ENCODE data around the gene XPR1. TPM values are rescaled to one million over a fixed set of nuclear protein-coding genes. Genes with fewer than 3 reads are reported as not detected.

XPR1 gene
- polyA plus RNA-seq, 1 donor (not counting 4 experiments of a cell fraction or from before 2014, with no cell fraction given), result 40.0 TPM

DNA sequence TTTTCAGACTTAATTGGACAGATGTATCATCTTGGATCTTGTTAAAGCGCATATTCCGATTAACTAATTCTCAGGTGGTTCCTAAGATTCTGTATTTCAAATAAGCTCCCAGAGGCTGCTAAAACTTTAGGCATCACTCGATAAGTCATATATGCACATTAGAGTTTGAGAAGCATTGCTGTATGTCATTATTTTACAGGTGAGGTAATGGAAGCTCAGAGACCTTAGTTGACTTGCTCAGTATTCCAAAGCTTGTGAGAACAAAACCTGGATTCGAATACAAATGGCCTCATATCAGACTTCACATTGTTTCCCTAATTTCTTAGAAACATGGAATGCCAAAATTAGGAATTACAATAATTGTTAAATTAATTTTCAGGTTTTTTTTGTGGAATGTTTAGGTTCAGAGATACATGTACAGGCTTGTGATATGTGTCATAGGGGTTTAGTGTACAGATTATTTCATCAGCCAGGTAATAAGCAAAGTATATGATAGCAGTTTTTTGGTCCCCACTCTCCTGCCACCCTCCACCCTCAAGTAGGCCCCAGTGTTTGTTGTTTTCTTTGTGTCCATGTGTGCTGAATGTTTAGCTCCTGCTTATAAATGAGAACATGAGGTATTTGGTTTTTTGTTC lies 96.8 kb downstream of the XPR1 start:
- DNase-seq (ENCODE audit: low read depth, low spot score) (no peak), FAIRE-seq (peak; percentile 77)

GRCh38 chr1:180731131-180731530 lies 99.3 kb downstream of the XPR1 start:
- Histone ChIP-seq H3K4me2 (ENCODE audit: control insufficient read depth, extremely low read depth, insufficient read depth, low read depth, low read length) (no peak overlapping the region), H3K4me1 (ENCODE audit: control insufficient read depth, extremely low read depth, insufficient read depth, low read length) (peaks cover 5% of the 10 kb centered on the region), H3K79me2 (ENCODE audit: control insufficient read depth, insufficient read depth, low read length) (peaks cover 6% of the 10 kb centered on the region), H3K4me3 (ENCODE audit: control insufficient read depth in 2 of 3, extremely low read depth in 1 of 3, insufficient read depth in 2 of 3, low read depth in 1 of 3, low read length in 3 of 3) (no peak overlapping the region), H2AFZ (ENCODE audit: control insufficient read depth, low read length) (no peak overlapping the region), H3K9me1 (ENCODE audit: control insufficient read depth, extremely low read depth, insufficient read depth, low read length) (no peaks in the 10 kb centered on the region), H3K27me3 (ENCODE audit: control insufficient read depth, extremely low read depth, insufficient read depth, low read length) (no peaks in the 10 kb centered on the region), H3K9ac (ENCODE audit: control insufficient read depth, extremely low read depth, insufficient read depth, low read length) (no peak overlapping the region), H3K9me3 (ENCODE audit: control insufficient read depth, low read depth, low read length) (peaks cover 4% of the 10 kb centered on the region), H3K36me3 (ENCODE audit: control insufficient read depth in 2 of 2, extremely low read depth in 1 of 2, insufficient read depth in 2 of 2, low read length in 2 of 2) (no peaks in the 10 kb centered on the region), H4K20me1 (ENCODE audit: control insufficient read depth, extremely low read depth, insufficient read depth, low read length) (no peaks in the 10 kb centered on the region), H3K27ac (ENCODE audit: control insufficient read depth, insufficient read depth, low read length) (no peak overlapping the region)
- DNase-seq (ENCODE audit: low read depth, low spot score), result no peak
- dilution Hi-C loops (cut with MboI; ENCODE audit: extremely low pct_ligation_motif_present, low sequenced_read_pairs), result no loop called here
- no peak for TF ChIP-seq EZH2 (IDR thresholded peaks at IDR 0.05; ENCODE audit: low read length)
- TF ChIP-seq, protein P1, sequence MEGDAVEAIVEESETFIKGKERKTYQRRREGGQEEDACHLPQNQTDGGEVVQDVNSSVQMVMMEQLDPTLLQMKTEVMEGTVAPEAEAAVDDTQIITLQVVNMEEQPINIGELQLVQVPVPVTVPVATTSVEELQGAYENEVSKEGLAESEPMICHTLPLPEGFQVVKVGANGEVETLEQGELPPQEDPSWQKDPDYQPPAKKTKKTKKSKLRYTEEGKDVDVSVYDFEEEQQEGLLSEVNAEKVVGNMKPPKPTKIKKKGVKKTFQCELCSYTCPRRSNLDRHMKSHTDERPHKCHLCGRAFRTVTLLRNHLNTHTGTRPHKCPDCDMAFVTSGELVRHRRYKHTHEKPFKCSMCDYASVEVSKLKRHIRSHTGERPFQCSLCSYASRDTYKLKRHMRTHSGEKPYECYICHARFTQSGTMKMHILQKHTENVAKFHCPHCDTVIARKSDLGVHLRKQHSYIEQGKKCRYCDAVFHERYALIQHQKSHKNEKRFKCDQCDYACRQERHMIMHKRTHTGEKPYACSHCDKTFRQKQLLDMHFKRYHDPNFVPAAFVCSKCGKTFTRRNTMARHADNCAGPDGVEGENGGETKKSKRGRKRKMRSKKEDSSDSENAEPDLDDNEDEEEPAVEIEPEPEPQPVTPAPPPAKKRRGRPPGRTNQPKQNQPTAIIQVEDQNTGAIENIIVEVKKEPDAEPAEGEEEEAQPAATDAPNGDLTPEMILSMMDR (optimal IDR thresholded peaks at IDR 0.05 in 1 of 3, IDR thresholded peaks at IDR 0.05 in 1 of 3, conservative IDR thresholded peaks at IDR 0.05 in 1 of 3; ENCODE audit: extremely low read depth in 1 of 3, insufficient read depth in 2 of 3, low read length in 3 of 3), result no peak
- FAIRE-seq, result no peak

More for the DNA sequence above, 96.8 kb downstream of the XPR1 start:
- dilution Hi-C loops (cut with MboI; ENCODE audit: extremely low pct_ligation_motif_present, low sequenced_read_pairs), result no loop called here
- Histone ChIP-seq H3K4me1 (ENCODE audit: control insufficient read depth, extremely low read depth, insufficient read depth, low read length) (peaks cover 5% of the 10 kb centered on the region), H2AFZ (ENCODE audit: control insufficient read depth, low read length) (no peak overlapping the region), H3K27me3 (ENCODE audit: control insufficient read depth, extremely low read depth, insufficient read depth, low read length) (no peaks in the 10 kb centered on the region), H3K4me2 (ENCODE audit: control insufficient read depth, extremely low read depth, insufficient read depth, low read depth, low read length) (no peak overlapping the region), H3K4me3 (ENCODE audit: control insufficient read depth in 2 of 3, extremely low read depth in 1 of 3, insufficient read depth in 2 of 3, low read depth in 1 of 3, low read length in 3 of 3) (no peak overlapping the region), H3K79me2 (ENCODE audit: control insufficient read depth, insufficient read depth, low read length) (peaks cover 6% of the 10 kb centered on the region), H3K27ac (ENCODE audit: control insufficient read depth, insufficient read depth, low read length) (peak overlapping the region; percentile 57), H3K9me1 (ENCODE audit: control insufficient read depth, extremely low read depth, insufficient read depth, low read length) (no peaks in the 10 kb centered on the region), H3K36me3 (ENCODE audit: control insufficient read depth in 2 of 2, extremely low read depth in 1 of 2, insufficient read depth in 2 of 2, low read length in 2 of 2) (no peaks in the 10 kb centered on the region), H3K9ac (ENCODE audit: control insufficient read depth, extremely low read depth, insufficient read depth, low read length) (no peak overlapping the region), H3K9me3 (ENCODE audit: control insufficient read depth, low read depth, low read length) (no peaks in the 10 kb centered on the region), H4K20me1 (ENCODE audit: control insufficient read depth, extremely low read depth, insufficient read depth, low read length) (no peaks in the 10 kb centered on the region)
- TF ChIP-seq, protein P1 (optimal IDR thresholded peaks at IDR 0.05 in 1 of 3, IDR thresholded peaks at IDR 0.05 in 1 of 3, conservative IDR thresholded peaks at IDR 0.05 in 1 of 3; ENCODE audit: extremely low read depth in 1 of 3, insufficient read depth in 2 of 3, low read length in 3 of 3), result no peak
- no peak for TF ChIP-seq EZH2 (IDR thresholded peaks at IDR 0.05; ENCODE audit: low read length)

All from keratinocyte (primary cell).